Measurements from ENCODE around the gene GPX4. TPM values are rescaled to one million over a fixed set of nuclear protein-coding genes. Genes with fewer than 3 reads are reported as not detected.

GPX4 gene
- total RNA-seq, 1 experiment from 2014 or later = 355 TPM

DNA sequence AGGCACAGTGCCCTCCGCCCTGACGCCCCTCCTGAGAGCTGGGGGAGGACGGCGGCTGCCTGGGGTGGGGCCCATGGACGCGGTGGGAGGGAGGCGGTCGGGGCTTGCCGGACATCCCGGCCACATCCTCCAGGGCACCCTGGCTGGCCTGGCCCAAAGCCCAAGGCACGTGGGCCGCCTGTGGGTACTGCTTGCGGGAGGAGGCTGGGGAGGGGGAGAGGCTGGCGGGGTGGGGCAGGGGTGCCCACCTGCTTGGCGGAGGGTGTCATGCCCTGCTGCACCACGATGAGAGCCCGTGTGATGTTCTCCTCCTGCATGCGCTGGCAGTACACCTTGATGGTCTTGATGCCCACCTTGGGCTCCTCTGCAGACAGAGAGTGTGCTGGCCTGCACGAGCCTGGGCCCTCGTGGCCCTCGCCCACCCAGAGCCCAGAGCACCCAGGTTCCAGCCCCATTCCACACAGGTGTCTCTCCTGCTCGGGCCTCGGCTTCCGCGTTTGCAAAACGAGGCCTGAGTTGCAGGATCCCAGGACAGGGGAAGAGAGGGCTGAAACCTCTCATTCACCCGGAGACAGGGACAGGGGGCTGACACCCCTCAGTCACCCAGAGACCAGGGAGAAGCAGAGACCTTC lies 12.1 kb upstream of the GPX4 start:
- no peak overlapping the region for H3K27ac Mint-ChIP-seq
- H3K4me1 Mint-ChIP-seq = peaks cover 4 to 16% of the 10 kb centered on the region in 2 experiments
- peaks cover 0 to 2% of the 10 kb centered on the region in 2 experiments; a peak in 1 of 5 replicates for H3K9me3 Mint-ChIP-seq
- Histone ChIP-seq H3K79me2 (ENCODE audit: insufficient read depth, low read length) (peaks cover 12% of the 10 kb centered on the region; the same call in 1 of the 2 replicates), H3K14ac (ENCODE audit: insufficient read depth, low read length) (no peak overlapping the region), H3K79me1 (ENCODE audit: insufficient read depth, low read depth, low read length, poor library complexity, severe bottlenecking) (peaks cover 11% of the 10 kb centered on the region), H3K23ac (ENCODE audit: insufficient read length, low read depth, low read length) (no peak overlapping the region), H3K27ac (ENCODE audit: insufficient read length, low read depth, low read length) (no peak overlapping the region), H2AK5ac (ENCODE audit: insufficient read length, low read length) (no peak overlapping the region), H4K5ac (ENCODE audit: insufficient read length, low read depth, low read length) (no peak overlapping the region), H4K8ac (replicated peaks; ENCODE audit: insufficient read length, low read depth, low read length) (no peak overlapping the region), H4K91ac (ENCODE audit: insufficient read length, low read depth, low read length) (no peak overlapping the region), H4K20me1 (ENCODE audit: control insufficient read depth, insufficient read depth, insufficient read length) (no peaks in the 10 kb centered on the region), H2BK20ac (ENCODE audit: low read depth, low read length, poor library complexity, severe bottlenecking) (no peak overlapping the region), H2BK120ac (ENCODE audit: low read depth, low read length, poor library complexity, severe bottlenecking) (no peak overlapping the region), H3K18ac (ENCODE audit: insufficient read length, low read depth, low read length) (no peak overlapping the region), H2BK12ac (ENCODE audit: insufficient read length, low read depth, low read length) (no peak overlapping the region), H3K56ac (ENCODE audit: insufficient read length, low read depth, low read length) (no peak overlapping the region), H3K4me1 (ENCODE audit: insufficient read depth, low read length) (no peaks in the 10 kb centered on the region; the same call in 1 of the 2 replicates), H3K27me3 (ENCODE audit: insufficient read depth, low read length) (no peaks in the 10 kb centered on the region), H3K23me2 (ENCODE audit: insufficient read length, low read depth, low read length, poor library complexity, severe bottlenecking) (peaks cover 7% of the 10 kb centered on the region), H2AFZ (ENCODE audit: low read length) (no peak overlapping the region), H3T11ph (ENCODE audit: low read length) (no peak overlapping the region), H2BK15ac (ENCODE audit: low read depth, low read length) (no peak overlapping the region), H3K4ac (ENCODE audit: low read depth, low read length) (no peak overlapping the region), H3K9ac (ENCODE audit: extremely low read depth, insufficient read length, low read length) (no peak overlapping the region), H2BK5ac (ENCODE audit: insufficient read length, low read length) (no peak overlapping the region), H3K4me2 (ENCODE audit: insufficient read depth, insufficient read length, low read length) (no peak overlapping the region), H3K9me3 (ENCODE audit: control insufficient read depth, low read depth, low read length) (no peaks in the 10 kb centered on the region)
- no peak overlapping the region for H3K4me3 Mint-ChIP-seq
- H3K36me3 Mint-ChIP-seq (ENCODE audit: insufficient read depth in 1 of 3, low read depth in 3 of 3) = peaks cover 10 to 45% (median 33%) of the 10 kb centered on the region in 3 experiments; a peak in 6 of 7 replicates
- DNase-seq = no peak
- no CpG with 5 or more reads among the region's 27 CpGs for WGBS (ENCODE audit: extremely low coverage, insufficient read length, low lambda C conversion rate)
- no peaks in the 10 kb centered on the region for H3K27me3 Mint-ChIP-seq (ENCODE audit: low read depth)
- TF ChIP-seq CTCF (conservative IDR thresholded peaks at IDR 0.05) = no peak
